Amniotic epithelial cell (primary cell): ENCODE measurements around the gene ALKAL2.

Experiments used
- DNase-seq: peaks from one replicate; pipeline ENCODE4 v3.0.0-alpha.2; 2010; ENCODE audit warnings: low read depth

ALKAL2 gene

DNA sequence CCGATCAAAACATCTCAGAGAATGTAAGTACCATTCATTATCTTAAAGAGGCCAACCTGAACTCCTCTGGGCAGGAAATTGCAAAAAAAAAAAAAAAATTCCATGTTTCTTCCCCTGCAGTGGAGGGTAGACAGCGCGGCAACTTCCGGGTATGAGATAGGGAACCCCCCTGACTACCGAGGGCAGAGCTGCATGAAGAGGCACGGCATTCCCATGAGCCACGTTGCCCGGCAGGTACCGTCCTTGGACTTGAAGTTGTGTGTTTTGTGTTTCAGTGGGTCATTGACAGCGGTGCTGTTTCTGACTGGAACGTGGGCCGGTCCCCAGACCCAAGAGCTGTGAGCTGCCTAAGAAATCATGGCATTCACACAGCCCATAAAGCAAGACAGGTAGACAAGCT lies 16.0 kb downstream of the ALKAL2 start:
- no peak for DNase-seq

DNA sequence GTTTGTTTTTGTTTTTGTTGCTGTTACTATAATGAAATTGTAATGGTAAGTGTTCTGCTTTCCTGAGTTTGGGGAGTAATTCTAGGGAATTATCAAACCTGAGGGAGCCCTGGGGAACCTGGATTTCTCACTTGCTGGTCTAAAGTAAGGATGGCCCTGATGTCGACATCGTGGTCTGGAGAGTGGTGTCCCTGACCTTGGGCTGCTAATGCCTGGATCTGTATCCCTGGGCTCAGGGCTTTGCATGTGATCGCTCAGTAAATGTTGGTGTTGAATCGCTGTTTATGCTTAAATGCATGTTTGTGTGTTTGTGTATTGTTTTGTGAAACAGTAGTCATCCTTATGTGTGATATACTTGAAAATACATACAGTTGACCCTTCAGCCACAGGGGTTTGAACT lies 17.0 kb downstream of the ALKAL2 start:
- DNase-seq, result peak; percentile 31

DNA sequence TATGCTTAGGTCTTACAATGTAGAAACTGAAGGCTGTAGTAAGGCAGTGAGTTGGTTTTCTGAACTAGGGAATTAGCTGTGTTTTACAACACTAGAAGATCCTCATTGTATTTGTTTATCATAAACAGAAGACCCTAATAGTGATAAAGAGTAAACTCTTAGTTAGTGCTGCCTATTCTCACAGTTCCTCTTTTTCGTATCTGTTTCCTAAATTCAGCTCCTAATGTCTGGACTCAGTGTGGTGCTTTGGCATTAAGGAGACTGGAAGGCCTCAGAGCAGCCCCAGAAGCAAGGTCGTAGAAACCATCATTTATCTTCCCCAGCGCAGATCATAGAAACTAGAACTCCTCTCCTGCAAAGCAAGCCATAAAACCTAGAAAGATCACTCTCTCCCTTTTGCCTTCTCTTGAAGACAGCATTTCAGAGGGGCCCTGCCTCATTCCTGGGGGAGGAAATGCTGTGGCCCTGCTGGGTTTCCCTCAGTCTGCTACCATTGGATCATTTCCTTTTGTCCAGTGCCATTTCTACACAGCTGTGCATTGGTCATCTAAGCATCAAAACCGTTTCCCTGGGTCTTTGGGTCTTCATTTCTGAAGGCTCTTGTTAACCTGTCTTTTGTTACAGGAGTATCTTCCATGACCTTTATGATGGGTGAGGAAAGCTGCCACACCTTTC lies 18.4 kb downstream of the ALKAL2 start:
- DNase-seq, result no peak

DNA sequence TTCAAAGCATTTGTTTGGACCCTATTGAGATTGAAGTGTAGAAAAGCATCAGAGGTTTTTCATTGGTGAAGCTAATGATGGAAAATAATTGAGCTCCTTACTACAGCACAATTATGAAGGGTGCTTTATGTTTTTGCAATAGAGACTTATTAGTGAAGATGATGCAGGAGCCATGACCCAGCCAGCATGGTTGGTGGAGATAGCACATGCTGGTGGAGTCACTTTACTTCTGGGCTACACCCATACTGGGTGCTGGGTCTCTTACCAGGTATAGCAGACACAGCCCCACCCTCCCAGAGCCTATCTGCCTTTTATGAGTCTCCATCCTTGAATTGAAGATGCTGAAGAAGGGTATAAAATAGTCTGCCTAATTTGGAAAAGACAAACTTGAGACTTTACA lies 19.6 kb downstream of the ALKAL2 start:
- DNase-seq, result no peak

DNA sequence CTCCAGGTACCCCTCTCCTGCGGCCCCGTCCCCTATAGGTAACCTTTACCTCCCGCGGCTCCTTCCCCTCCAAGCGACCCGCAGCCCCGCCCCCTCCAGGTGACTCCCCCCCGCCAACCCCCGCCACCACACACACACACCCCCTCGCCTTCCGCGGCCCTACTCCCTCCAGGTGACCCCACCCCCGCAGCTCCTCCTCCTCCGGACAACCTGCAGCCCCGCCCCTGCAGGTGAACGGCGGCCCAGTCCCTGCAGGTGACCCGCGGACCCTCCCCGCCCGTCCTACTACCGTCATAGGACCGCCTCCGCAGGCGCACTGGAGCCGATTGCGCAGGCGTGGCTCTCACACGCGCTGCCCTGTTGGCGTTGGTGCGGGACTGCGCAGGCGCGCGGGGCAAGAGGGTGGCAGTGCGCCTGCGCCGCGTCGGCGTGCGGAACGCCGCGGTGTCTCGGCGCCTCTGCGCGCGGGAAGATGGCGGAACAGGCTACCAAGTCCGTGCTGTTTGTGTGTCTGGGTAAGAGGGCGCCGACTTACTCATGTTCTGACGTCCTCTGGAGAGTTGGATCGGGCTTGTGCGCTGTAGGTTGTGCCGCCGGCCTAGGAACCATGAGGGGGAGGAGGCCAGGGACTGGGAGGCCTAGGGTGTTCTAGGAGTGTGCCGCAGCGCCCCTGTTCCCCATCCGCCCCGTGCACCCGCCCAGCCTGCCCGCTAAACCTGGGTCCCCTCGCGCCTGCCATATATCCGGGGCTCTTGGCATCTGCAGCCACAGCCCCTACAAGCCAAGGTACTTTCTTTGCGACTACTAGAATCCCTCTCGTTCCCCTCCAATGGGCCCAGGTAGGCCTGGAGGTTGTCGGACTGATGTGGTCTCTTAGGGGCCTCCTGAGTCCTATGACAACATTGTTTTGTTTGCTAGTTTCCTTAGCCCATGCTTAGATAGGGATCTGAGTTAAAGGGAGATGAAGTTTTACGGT lies 23.1 kb downstream of the ALKAL2 start, which contains the start of gene ACP1:
TSS of gene ACP1 (plus strand) at position 455 of the 976 bp plus-strand sequence. CDS start at position 473, 18 bp downstream.
- peak; percentile 86 for DNase-seq

DNA sequence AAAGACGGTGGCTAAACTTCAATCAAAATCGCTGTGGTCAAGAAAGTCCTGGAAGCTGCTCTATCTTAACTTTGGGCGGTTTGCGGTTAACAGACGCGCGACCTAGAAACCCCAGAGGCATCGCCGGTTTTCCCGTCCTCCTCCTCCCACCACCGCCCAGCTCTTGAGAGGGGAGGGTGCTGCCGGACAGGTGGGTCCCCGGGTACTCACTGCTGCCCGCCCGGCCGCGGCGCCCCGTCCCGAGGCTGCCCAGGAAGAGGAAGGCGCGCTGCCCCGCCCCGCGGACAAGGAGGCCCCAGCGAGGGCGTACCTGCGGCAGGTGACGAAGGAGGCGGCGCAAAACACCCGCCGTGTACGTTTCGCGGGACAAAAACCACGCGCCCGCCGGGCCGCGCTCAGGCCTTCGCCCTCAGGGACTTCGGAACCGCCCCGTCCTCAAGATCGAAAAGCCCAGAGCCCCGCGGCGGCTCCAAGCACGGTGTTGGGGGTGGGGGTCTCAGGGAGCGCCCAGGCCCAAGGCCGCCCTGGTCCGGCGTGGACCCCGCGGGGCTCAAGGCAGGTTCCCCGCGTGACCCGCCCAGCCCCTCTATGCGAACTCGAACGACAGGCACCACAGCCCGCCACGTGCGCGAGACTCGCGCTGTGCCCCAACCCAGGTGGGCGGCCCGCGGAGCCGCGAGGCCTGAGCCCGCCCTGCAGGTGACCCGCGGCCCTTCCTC lies 24.0 kb downstream of the ALKAL2 start, which contains the start of gene SH3YL1:
TSS of gene SH3YL1 (minus strand) at position 259 of the 719 bp plus-strand sequence. CDS start at position 211, 48 bp downstream.
- DNase-seq, result peak; percentile 48

DNA sequence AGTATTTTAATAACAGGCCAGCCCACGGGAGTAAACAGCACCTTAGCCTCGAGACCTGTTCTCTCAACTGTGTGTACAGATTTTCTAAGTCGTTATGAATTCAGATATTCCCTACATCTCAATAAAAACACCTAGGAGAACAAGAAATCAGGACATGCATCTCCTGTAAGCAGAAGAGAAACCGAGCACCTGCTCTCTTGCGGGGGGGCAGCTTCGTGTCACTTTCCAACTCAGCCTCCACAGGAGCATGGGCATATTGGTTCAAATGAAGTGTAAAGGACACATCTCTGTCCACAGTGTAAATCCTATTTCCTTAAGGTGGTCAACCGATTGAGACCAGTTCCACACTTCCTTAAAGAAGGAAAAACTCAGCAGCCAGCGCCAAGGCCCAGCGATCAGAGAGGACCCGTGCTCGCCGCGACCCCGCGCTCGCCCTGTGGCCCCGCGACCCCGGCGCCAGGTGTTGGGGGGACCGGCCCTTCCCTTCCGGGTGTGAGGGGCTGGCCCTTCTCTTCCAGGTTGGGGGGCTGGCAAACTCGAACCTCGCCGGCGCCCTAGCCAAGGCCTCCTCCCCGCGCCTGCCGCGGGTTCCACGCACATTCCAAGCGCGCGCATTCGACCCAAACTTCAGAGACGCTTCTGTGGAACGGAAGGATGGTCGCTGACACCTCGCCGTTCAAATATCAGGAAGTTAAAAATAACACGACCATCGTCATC lies 24.7 kb downstream of the ALKAL2 start:
- no peak for DNase-seq

DNA sequence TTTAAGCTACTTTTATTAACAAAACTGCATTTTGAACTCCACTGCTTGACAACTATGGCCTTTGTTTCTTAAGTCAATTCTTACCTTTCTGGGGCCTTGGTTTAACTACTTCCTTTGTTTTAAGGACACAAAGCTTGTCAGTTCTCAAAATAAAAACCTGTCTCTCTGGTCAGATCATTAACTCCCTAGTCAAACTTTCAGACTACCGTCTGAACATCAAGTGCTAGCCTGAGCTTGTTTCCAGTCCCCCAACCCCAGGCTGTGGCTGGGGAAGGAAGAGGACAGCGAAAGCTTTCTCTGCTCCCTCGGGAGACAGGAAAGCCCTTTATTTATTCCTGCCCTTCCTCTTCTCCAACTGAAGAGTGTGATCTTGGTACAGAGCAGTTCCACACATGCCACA lies 25.8 kb downstream of the ALKAL2 start:
- DNase-seq, result no peak

DNA sequence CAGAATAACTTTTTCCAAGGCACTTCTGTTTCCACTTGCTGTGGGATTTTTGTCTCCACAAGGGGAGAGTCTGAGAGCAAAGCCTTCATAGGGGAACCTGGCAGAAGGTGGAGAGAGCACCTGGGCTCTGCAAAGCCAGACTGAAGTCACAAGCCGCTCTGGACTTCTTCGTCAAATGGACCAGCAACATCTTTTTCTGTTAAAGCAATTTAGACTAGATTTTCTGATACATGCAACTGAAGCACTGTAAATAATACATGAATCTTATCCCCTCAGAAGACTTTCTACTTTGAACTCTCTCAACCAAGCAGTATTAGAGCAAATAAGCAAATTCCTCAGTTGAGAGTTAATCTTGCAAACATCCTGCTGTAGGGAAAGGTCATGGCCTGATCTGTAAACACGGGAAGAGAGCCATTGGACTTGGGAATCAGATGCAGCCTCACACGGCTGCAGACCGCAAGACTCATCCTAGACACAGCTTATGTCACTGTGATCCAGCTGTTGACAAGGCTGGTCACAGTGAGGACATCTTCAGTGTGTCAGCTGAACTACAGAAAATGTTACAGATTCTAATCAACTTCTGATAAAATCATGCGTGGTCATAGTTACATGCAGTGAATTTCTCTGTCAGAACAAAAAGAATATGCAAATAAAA lies 27.3 kb downstream of the ALKAL2 start:
- DNase-seq, result no peak

DNA sequence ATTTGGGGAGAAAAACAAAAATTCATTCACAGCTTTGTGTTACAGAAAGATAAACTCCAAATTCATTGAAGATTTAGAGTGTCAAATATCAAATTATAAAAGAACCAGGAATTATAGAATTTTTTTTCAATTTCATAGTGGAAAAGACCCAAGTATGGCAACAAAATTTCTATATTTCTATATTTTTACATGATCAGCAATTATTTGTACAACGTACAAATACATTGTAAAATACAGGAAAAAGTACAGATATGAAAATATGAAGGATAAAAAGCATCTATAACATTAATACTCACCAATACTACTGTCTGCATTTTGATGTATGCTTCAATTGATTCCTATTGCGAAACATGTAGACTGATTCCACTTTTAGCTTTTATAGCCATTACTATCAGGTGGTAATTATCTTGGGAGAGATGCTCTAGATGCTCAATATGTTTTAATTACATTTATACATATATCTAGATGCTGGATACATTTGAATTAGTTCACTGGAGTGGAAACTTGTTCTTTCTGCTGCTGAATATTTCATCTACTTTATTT lies 28.0 kb downstream of the ALKAL2 start:
- DNase-seq, result no peak

DNA sequence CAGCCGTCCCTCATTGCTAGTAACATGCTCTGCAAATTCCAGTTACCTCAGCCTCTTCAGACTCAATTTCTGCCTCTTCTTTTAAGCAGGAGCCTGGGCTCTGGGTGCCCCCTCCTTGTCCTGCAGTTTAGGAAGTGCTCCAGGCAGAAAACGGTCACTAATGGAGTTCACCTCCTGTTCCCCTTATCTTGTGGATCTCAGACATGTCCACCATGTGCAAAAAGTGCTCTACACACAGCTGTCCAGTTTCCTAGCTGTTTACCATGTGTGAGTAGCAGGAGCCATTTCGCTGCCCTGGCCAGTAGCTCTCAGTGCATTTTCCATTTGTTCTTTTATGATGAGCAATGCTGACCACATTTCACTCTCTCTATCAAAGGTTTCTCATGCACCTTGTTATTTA lies 29.0 kb downstream of the ALKAL2 start:
- DNase-seq, result no peak

DNA sequence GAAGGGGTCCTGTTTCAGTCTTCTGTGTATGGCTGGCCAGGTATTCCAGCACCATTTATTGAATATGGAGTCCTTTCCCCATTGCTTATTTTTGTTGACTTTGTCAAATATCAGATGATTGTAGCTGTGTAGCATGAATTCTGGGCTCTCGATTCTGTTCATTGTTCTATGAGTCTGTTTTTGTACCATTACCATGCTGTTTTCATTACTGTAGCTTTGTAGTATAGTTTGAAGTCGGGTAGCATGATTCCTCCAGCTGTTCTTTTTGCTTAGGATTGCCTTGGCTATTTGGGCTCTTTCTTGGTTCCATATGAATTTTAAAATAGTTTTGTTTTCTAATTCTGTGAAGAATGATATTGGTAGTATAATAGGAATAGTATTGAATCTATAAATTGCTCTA lies 30.0 kb downstream of the ALKAL2 start:
- no peak for DNase-seq

DNA sequence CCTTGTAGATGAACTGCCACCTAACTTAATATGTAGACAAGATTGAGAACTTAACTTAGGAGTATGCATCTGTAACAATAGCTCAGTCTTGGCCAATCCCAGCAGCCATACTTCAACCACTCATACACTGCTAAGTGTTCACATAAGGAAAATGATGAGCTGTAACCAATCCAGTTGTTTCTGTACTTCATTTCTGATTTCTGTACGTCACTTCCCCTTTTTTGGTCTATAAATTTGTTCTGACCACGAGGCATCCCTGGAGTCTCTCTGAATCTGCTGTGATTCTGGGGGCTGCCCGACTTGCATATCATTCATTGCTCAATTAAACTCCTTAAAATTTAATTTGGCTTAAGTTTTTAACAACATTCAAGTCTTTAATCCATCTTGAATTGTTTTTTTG lies 30.5 kb downstream of the ALKAL2 start:
- no peak for DNase-seq

DNA sequence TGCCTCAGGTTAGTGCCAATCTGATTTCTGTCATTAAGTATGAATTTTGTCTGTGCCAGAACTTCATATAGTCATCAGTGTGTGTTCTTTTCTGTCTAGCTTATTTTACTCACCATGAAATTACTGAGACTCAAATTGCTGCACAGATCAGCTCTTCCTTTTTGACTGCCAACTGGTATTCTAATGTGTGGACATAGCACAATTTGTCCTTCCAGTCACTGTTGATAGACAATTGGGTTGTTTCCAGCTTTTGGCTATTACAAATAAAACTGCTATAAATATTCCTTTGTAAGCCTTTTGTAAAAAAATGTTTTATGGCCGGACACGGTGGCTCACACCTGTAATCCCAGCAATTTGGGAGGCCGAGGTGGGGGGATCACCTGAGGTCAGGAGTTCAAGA lies 31.8 kb downstream of the ALKAL2 start:
- DNase-seq, result no peak

DNA sequence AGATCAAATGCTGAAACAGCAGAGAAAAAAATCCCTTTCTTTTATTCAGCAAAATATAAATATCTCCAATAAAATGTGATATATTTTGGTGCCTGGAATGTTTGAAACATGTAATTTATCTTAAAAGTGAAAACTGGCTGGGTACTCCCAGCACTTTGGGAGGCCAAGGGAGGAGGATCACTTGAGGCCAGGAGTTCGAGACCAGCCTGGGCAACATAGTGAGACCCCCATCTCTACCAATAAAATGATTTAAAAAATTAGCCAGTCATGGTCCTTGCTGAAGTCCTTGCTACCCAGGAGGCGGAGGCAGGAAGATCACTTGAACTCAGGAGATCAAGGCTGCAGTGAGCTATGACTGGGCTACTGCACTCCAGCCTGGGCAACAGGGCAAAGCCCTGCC lies 32.7 kb downstream of the ALKAL2 start:
- no peak for DNase-seq

DNA sequence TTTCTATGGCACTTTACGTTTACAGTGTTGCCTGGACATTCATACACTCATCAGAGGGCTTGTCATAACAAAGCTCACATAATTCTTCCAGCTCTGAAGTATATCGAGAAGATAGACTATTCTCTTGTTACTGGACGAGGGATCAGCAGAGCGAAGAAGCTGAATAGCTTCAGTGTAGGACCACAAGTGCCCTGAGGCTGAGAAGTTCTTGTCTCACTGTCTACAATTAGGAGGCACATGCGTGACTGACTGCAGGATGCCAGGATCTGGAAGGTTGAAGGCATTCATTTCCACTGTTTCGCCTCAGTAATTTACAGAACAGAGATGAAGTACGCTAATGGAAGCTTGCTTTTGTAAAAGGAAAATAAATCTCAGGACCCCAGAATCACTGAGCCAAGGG lies 33.6 kb downstream of the ALKAL2 start:
- no peak for DNase-seq

DNA sequence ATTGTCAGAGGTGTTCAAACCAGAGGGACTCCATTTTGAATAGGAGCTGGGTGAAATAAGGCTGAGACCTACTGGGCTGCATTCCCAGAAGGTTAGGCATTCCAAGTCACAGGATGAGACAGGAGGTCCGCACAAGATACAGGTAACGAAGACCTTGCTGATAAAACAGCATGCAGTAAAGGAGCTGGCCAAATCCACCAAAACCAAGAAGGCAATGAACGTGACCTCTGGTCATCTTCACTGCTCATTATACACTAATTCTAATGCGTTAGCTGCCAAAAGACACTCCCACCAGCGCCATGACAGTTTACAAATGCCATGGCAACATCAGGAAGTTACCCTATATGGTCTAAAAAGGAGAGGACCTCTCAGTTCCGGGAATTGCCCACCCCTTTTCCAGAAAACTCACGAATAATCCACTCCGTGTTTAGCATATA lies 34.7 kb downstream of the ALKAL2 start:
- no peak for DNase-seq

DNA sequence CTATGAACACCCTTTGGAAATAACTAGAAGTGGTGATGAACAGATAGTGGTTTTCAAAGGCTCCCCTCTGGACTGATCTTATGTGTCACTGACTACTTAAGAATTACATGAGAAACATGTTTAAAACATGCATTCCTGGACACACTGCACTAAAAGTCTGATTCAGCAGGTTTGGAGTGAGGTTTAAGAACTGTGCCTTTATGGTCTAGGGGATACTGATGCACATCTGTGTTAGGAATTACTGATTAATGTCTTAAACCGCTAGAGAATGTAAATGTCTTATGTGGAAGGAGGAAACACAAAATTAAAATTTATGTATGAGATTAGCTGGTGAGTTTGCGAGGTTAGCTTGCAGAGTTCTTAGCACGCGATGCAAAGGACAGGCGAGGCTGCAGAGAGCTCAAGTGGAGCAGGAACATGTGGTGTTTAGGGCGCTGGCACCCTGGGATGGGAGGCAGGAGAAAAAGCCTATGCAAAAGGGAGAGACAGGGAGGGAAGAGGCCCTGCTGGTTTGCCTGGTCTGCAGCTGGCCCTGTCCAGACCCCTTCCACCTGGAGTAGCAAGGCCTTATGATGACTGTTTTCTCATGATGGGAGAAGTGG lies 35.8 kb downstream of the ALKAL2 start:
- DNase-seq, result no peak

DNA sequence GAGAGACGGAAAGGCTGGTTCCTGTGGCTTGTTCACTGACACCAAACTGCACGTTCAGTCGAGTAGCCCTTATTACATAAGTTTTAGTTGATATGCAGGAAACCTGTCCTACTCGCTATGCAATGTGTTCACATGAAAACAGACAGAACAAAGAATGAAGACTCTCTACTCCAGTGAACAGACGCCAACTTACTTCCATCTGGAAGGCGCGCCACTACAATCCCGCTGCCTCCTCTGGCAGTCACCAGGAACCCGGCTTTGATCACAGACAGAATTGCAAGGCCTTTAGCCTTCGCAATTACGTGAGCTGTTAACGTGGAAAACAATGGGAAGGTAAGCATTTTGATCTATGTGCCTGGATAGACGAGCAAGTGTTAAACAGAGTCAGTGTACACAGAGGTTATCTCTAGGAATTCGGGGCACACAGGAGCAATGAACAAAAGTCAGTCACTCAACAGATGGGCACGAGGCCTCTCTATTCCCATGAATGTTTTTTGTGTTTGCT lies 38.3 kb downstream of the ALKAL2 start:
- no peak for DNase-seq

DNA sequence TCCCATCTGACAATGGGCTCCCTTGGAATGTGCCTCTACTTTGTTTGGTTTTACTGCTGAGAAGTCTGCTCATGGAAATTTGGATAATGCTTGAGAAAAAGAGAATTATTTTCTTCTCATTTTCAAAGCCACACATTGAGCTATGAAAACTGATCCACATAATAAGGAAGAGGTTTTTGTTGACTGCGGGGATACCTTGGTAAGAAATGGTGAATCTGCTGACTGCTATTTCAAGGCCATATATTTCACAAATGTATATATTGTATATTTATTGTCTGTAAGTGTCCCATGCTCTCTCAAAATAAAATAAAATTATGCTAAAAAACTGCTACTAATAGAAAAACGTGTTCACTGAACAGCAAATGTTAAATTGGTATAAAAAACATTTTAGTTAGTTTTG lies 39.2 kb downstream of the ALKAL2 start:
- DNase-seq, result no peak
